ENCODE data around the gene CYP4F8.

Gene CYP4F8

DNA sequence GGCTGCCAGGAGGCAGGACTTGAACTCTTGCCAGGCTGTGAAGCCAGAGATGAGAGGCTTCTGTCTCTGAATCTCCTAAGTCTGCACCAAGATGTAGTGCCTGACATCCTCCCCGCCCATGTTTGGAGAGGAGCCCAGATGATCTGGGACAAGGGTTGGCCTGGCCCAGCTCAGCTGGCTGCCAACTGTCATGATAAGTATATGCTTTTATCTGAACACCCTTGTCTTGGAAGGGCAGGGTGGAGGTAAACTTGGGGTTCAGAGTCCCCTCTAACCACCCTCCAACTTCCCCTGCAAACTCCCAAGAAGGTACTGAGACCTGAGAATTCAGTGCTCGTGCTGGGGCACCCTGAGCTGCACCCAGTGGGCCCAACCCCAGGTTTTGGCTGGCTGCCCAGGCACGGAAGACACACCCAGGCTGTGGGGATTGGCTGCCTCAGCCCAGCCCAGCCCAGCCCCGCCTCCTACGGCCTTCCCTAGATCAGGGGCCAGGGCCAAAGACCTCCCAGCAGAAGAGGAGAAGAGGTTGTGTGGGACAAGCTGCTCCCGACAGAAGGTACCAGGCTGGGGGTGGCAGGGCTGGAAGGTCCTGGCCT is 57.7 kb downstream of the CYP4F8 start, which contains the start of gene CYP4F12:
Gene CYP4F12, plus strand, starts transcription at position 508 of the 596 bp plus-strand sequence. CDS start 443 bp downstream, outside the sequence.
- TF ChIP-seq, protein P1, sequence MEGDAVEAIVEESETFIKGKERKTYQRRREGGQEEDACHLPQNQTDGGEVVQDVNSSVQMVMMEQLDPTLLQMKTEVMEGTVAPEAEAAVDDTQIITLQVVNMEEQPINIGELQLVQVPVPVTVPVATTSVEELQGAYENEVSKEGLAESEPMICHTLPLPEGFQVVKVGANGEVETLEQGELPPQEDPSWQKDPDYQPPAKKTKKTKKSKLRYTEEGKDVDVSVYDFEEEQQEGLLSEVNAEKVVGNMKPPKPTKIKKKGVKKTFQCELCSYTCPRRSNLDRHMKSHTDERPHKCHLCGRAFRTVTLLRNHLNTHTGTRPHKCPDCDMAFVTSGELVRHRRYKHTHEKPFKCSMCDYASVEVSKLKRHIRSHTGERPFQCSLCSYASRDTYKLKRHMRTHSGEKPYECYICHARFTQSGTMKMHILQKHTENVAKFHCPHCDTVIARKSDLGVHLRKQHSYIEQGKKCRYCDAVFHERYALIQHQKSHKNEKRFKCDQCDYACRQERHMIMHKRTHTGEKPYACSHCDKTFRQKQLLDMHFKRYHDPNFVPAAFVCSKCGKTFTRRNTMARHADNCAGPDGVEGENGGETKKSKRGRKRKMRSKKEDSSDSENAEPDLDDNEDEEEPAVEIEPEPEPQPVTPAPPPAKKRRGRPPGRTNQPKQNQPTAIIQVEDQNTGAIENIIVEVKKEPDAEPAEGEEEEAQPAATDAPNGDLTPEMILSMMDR (IDR thresholded peaks at IDR 0.05) = no peak

DNA sequence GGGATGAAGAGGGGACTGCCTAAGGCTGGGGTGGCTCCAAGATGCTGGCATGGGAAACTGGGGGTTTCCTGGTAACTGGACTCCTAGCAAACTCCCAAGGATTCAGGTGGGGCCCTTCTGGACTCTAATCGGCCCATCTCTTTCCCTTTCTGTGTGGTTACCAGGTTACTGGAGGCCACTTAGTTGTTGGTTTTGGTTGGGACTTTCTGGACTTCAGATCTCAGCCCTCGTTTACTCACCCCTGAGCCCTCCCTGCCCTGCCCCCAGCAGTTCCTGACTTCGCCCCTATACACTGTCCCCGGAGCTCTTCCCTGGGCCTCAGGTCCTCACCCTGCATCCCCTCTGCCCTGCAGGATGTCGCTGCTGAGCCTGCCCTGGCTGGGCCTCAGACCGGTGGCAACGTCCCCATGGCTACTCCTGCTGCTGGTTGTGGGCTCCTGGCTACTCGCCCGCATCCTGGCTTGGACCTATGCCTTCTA is 58.2 kb downstream of the CYP4F8 start:
- TF ChIP-seq, protein P1 (IDR thresholded peaks at IDR 0.05) = no peak

DNA sequence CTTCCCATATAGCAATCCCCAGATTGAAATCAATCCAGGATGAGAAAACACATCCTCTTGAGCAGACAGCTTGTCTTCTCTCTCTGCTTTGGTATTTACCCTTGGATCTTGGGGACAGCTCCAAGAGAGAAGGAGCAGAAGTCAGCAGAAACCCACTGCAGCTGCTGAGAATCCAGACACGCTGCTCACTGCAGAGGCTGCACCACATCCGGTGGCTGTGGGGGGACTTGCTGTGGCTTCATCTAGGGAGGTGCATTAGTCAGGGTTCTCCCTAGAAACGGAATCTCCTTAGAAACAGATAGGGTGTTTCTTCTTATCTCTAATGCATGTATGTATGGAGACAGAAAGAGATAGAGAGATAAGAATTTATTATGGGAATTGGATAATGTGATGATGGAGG is 60.5 kb downstream of the CYP4F8 start:
- TF ChIP-seq, protein P1 (IDR thresholded peaks at IDR 0.05) = no peak

DNA sequence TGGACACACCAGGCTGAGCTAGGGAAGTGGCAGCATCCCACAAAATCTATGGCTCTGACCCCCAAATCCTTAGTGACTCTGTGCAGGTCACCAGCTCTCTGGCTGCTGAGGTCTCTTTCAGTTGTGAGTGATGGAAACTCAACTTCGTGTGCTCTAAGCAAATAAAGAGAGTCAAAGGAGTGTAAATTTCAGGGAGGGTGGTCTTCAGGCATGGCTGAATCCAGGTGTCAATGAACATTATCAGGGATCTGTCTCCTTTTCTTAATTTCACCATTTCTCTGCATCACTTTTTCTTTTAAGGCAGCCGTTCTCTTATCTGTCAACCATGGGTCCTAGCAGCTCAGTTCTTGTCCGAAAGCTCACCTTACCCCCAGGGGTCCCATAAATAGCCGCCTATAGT is 64.1 kb downstream of the CYP4F8 start:
- TF ChIP-seq, protein P1 (IDR thresholded peaks at IDR 0.05) = no peak
